Stimulated activated CD8-positive, alpha-beta memory T cell treated with anti-CD3 and anti-CD28 coated beads, Interleukin-4, amount 100 ng/mL, for 1 hour (primary cell): Measurements from ENCODE around the gene ARPP21.

Experiments
- DNase-seq, 2 donors: peaks; one replicate each; pipeline ENCODE4 v3.0.0-alpha.2; 2020; ENCODE audit warnings: low read depth in 2 of 2, low spot score in 1 of 2

ARPP21 gene

DNA sequence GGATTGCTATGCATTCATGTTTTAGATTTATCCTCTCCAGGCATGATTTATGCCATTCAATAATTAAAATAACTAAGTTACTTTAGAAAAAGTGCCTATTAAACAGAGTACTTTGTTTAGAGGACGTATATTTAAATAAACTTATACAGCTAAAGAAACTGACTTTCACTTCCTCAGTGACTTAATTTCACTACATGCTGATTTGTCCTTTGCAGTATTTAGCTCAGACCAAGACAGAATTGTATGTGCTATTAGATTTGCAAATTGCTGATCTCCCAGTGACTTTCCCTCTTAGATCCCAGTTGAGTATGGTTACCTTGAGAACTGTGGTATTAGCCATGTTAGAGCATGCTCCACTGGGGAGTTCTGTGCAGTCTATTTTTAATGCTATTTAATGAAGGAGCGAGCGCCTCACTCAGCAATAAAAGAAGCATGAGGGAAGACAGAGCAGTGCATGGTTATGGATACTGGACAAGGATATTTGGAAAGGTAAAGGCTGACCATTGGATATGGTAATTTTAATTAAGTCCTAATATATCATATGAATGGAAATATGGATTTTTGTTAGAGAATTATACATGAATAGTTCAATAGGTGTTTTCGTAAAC is 2.7 kb downstream of the ARPP21 start:
- no peak for DNase-seq

DNA sequence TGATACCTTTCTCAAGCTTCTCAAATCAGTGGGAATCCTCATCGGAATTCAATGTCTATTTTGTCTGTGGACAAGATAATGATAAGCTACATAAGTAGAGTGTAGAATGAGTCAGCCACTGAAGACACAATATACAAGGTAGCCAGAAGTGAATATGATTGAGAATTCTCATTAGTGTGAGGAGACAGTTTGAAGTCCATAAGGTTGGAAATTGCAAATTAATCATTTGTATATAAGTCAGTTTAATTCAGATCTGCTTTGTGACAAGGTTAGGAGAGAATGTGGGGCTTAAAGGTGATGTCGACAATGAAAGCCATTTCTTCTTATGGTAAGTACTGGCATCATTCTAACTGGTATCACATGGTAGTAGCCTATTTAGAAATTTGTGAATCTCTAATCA is 4.2 kb downstream of the ARPP21 start:
- DNase-seq, result no peak

DNA sequence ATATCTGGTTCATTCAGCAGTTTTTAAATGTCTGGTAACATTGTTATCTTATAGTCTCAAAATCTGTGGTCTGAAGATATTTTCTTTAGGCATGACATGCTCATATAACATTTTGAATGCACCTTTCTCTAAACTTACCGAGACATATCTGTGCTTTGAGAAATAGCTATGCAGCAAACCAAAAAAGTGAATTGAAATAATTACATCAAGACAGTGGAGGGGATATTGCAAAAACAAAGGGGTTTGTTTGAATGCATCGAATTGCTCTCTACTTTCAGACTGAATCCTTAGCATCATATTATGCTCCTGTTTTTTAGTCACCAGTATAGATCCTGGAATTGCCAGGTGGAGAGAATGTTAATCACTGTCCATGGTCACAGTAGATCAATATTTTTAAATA is 5.1 kb downstream of the ARPP21 start:
- DNase-seq, result no peak

GRCh38 chr3:35645189-35645588 is 5.9 kb downstream of the ARPP21 start:
- DNase-seq, result no peak

DNA sequence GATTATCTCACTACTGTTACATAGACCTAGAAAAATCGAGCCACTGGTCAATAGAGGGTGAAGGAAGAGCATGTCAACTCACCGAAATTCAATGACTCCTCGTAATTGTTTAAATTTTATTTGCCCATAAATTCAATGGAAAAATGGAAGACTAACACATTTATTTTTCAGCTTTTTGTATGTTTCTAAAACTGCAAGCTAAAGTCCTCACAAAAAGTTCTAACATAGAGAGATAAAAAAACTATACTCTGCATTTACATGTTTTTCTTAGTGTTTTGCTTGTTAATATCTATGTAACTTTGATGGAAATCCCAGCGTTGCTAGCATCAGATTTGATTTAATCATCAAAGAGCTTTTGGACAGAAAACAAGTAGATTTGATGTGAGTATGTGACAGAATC is 6.8 kb downstream of the ARPP21 start:
- DNase-seq, result no peak

DNA sequence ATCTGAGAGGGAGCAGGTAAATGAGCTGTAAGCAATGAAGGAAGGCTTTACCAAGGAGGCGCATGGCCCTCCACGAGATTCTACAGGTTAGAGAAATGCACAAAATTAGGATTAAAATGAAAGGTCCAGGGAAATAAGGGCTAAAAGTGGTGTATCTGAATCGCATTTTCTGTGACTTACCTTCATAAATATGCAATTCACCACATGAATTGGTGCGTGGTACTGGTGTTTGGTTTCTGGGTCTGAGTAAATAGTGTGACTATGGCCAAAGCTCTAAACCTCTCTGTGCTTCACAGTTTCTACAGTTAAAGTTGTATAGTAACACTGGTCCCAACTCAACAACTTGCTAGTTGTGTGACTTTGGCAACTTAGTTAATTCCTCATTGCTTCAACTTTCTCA is 8.1 kb downstream of the ARPP21 start:
- no peak for DNase-seq

- DNase-seq, result no peak
Observed at GRCh38 chr3:35648347-35648746, 9.0 kb downstream of the ARPP21 start.

- DNase-seq, result no peak
Observed at GRCh38 chr3:35649405-35649804, 10.1 kb downstream of the ARPP21 start.

GRCh38 chr3:35651426-35651825 is 12.1 kb downstream of the ARPP21 start:
- DNase-seq, result no peak

- no peak for DNase-seq
Observed at GRCh38 chr3:35651851-35652250, 12.5 kb downstream of the ARPP21 start.

DNA sequence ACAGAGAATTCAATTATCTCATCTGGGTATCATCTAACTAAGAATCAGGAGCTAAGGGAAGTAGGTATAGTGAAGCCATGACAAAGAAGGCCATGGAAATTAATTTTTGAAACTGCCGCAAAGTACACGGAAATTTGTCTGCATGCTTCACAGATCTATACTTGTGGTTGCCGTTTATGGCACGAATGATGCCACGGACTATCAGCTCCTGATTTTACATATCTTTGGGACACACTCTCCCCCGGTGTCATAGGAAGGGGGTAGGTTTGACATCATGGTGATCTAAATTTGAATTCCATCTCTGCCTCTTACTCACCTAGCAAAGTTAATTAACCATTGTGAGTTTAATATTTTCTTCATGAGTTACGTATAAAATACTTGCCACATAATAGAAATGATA is 14.0 kb downstream of the ARPP21 start:
- DNase-seq, result no peak

DNA sequence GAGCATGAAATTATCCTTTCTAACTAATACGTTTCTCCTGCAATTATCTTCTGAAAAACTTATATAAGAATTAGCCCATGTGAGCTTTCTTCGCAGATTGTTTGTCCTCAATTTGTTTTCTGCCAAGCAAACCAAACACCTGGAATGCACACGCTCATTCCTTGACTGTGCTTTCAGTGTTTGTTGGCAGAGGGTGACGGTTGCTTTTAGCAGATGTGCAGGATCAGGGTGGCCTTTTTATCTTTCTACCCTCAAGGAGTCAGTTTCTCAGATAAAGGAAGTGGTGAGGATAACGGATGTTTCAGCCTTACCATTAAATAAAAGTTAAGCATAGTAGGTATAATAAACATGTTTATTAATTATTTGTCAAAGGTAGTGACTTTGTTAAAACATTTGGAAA is 15.2 kb downstream of the ARPP21 start:
- DNase-seq, result no peak

DNA sequence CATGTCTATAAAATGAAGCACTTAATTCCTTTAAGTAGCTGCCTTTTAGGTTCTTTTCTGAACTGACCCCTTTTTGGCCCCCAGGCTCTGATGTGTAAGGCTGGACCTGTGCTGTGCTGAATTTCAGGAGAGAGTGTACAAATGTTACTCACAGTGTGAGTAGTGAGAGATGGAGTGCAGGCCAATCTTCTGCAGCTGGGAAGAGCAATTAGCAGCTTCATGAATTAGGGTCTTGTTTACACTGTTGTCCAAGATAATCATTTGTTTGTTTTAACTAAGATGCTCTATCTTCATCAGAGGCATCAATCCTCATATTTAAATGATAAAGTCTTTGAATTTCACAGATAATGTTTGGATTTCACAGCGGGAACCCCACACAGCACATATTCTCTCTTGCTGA is 19.4 kb downstream of the ARPP21 start:
- DNase-seq, result no peak

DNA sequence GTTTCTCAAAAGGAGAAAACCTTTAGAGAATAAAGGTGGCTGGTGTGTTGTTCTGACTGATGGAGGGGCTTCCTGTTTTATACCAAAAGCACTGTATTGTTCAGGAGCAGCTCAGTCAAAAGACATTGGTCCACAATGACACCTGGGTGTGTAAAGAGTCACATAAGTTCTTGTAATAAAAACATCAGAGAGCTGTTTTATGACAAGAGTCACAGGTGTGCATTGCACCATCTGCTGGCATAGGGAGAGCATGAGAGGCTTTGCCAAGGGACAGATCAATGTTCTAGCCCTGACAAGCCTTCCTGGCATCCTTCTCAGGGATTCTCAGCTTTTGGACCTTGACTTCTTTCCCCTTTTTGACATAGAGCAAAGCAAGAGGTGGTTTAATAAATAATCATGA is 20.4 kb downstream of the ARPP21 start:
- DNase-seq, result no peak

- DNase-seq, result no peak
Observed at GRCh38 chr3:35663471-35663870, 24.1 kb downstream of the ARPP21 start.

- no peak for DNase-seq
Observed at GRCh38 chr3:35664460-35664919, 25.2 kb downstream of the ARPP21 start.

GRCh38 chr3:35665390-35666055 is 26.2 kb downstream of the ARPP21 start:
- DNase-seq, result no peak

DNA sequence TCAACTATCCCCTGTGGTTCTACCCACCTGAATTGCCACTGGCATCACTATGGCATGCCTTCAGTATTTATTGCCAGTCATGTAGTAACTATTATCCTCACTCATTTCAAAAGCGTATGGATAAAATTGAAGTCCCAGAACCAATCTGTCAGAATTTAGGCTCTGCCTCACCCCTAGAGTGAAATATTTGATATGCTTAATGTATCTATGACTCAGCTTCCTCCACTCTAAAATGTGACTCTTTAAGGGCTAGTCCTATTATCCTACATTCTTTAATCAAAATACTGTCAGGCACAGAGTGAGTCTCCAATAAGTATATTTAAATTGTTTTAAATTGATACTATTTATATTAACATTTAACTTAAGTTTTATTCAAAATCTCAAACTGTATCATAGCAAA is 27.6 kb downstream of the ARPP21 start:
- no peak for DNase-seq

DNA sequence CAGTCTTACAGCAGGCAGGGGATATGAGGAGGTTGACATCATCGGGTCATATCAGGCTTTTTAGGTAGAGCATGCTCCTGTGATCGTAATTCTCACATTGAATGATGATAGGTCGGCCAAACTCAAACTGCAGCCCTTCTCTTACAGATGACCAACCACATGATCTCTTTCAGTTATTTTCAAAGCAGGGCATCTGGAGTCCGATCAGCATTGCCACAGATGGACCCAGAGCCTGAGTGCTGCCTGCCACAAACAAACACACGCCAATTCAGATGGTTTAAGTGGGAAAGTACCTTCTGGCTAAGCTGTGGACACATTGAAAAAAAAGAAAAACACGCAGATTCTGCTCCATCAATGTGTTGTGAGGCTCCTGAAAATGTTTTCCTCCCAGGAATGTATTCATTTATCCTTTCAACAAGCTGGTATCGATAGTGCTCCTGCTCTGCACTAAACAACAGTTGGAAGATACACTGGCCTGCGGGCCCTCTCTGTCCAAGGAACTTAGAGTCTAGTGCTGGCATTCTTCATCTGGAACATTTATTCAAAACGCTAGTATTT is 31.2 kb downstream of the ARPP21 start:
- no peak for DNase-seq

DNA sequence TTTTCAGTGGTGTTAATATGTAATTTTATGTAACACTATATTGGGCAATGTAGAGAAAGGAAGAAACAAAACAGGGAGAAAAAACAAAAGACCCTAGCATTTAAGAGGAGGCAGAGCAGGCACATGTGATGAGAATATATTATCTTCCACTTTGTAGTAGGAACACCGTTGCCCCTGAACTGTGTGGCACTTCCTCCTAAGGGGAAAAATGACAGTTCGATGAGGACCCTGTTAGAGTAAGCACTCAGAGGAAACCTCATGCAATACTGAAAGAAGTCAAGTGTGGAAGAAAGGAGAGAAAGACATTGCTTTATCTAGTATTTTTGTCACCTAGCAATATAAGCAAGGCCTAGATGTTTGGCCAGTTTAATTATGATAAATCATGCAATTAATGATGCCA is 32.2 kb downstream of the ARPP21 start:
- DNase-seq, result no peak

DNA sequence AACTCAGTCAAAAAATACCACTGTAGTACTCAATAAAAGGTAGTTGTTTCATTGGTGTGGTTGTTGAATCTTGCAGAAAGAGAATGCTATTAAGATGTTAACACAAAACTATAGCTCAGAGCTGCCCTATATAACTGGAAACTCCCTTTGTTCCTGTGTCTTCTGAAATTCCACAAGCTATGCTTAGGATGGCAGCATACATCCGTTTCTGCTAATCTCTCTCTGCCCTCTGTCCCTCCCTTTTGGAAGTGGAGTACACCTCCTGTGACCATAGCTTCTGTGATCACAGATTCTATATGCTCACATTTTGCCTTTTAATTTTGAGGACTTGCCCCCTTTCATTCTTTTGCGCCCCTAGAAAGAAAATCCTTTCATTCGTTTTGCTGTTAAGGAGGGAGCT is 33.7 kb downstream of the ARPP21 start:
- no peak for DNase-seq

GRCh38 chr3:35674451-35675109 is 35.3 kb downstream of the ARPP21 start:
- DNase-seq, result no peak
